Activated CD8-positive, alpha-beta memory T cell treated with anti-CD3 and anti-CD28 coated beads, Interleukin-2, amount 10 ng/mL, durations not matched to agents 7 days and 5 days (primary cell): Measurements from ENCODE around the gene UMAD1. TPM values are rescaled to one million over a fixed set of nuclear protein-coding genes. Genes with fewer than 3 reads are reported as not detected.

ENCODE experiments used
- ATAC-seq: fragments of 150-1000 bp; cut with Tn5 transposase; one replicate; pipeline ENCODE4 v1.10.0; 2021; ENCODE audit warnings: moderate library complexity
- CTCF ChIA-PET: fragments of 350-600 bp; sonication (Branson Sonifier 250); formaldehyde crosslinking; loops from one replicate; lab custom pipeline; 2021; ENCODE audit warnings: antibody characterized with exemption; lab: Charles Lee
- DNase-seq: peaks from one replicate; pipeline ENCODE4 v3.0.0-alpha.2; 2020
- H3K27ac Mint-ChIP-seq: one replicate; pipeline ENCODE4 v1.8.0; 2021; ENCODE audit warnings: mild to moderate bottlenecking, mixed read lengths
- H3K27me3 Mint-ChIP-seq: one replicate; pipeline ENCODE4 v1.8.0; 2021; ENCODE audit warnings: mixed read lengths
- H3K36me3 Mint-ChIP-seq: one replicate; pipeline ENCODE4 v1.8.0; 2021; ENCODE audit warnings: mild to moderate bottlenecking, mixed read lengths
- H3K4me1 Mint-ChIP-seq: one replicate; pipeline ENCODE4 v1.8.0; 2021; ENCODE audit warnings: mixed read lengths
- H3K4me3 Mint-ChIP-seq: one replicate; pipeline ENCODE4 v1.8.0; 2021; ENCODE audit warnings: mild to moderate bottlenecking, moderate library complexity, mixed read lengths
- H3K9me3 Mint-ChIP-seq: one replicate; pipeline ENCODE4 v1.8.0; 2022; ENCODE audit warnings: low read depth, mixed read lengths
- total RNA-seq, 2 experiments: library from RNA; stranded (reverse); gene quantifications; one replicate each; pipeline ENCODE4 v1.2.3, GENCODE V29; 2021

UMAD1 gene
- total RNA-seq, 2 experiments from 2014 or later: 12.3 to 14.2 TPM

- H3K27ac Mint-ChIP-seq: no peak overlapping the region
- no peak for DNase-seq
- CTCF ChIA-PET: interaction anchor here (0.9 to 1.5 kb wide), 4 partner anchors 14 to 439 kb away, joined by 3 to 4 read pairs (median 3); no protein-coding TSS in a partner anchor
- no peaks in the 10 kb centered on the region for H3K9me3 Mint-ChIP-seq
- no peak overlapping the region for H3K4me3 Mint-ChIP-seq
- no peaks in the 10 kb centered on the region for H3K27me3 Mint-ChIP-seq
- H3K36me3 Mint-ChIP-seq: peaks cover 5% of the 10 kb centered on the region
- ATAC-seq: no peak
- H3K4me1 Mint-ChIP-seq: peaks cover 9% of the 10 kb centered on the region
Measured at GRCh38 chr7:7750571-7751242, 110.2 kb downstream of the UMAD1 start.

GRCh38 chr7:7751243-7752092 lies 110.9 kb downstream of the UMAD1 start:
- no peak for ATAC-seq
- CTCF ChIA-PET: interaction anchor here (0.9 to 1.5 kb wide), 4 partner anchors 13 to 438 kb away, joined by 3 to 4 read pairs (median 3); no protein-coding TSS in a partner anchor
- H3K9me3 Mint-ChIP-seq: no peaks in the 10 kb centered on the region
- H3K36me3 Mint-ChIP-seq: peaks cover 5% of the 10 kb centered on the region
- H3K27ac Mint-ChIP-seq: no peak overlapping the region
- H3K4me1 Mint-ChIP-seq: peaks cover 9% of the 10 kb centered on the region
- no peak overlapping the region for H3K4me3 Mint-ChIP-seq
- no peak for DNase-seq
- no peaks in the 10 kb centered on the region for H3K27me3 Mint-ChIP-seq

- no peak for DNase-seq
- peaks cover 5% of the 10 kb centered on the region for H3K36me3 Mint-ChIP-seq
- CTCF ChIA-PET: interaction anchor here (1.1 to 1.3 kb wide), 2 partner anchors 37 to 75 kb away, joined by 3 to 4 read pairs; no protein-coding TSS in a partner anchor
- H3K4me1 Mint-ChIP-seq: peaks cover 11% of the 10 kb centered on the region
- no peak overlapping the region for H3K4me3 Mint-ChIP-seq
- no peak overlapping the region for H3K27ac Mint-ChIP-seq
- no peaks in the 10 kb centered on the region for H3K27me3 Mint-ChIP-seq
- ATAC-seq: no peak
- no peaks in the 10 kb centered on the region for H3K9me3 Mint-ChIP-seq
Measured at GRCh38 chr7:7756577-7756976, 116.0 kb downstream of the UMAD1 start.

GRCh38 chr7:7757576-7757975 lies 117.0 kb downstream of the UMAD1 start:
- peaks cover 5% of the 10 kb centered on the region for H3K36me3 Mint-ChIP-seq
- no peak for ATAC-seq
- peaks cover 18% of the 10 kb centered on the region for H3K4me1 Mint-ChIP-seq
- H3K27me3 Mint-ChIP-seq: no peaks in the 10 kb centered on the region
- CTCF ChIA-PET: interaction anchor here (1.1 kb wide), 1 partner anchor 76 kb away, joined by 4 read pairs; no protein-coding TSS in a partner anchor
- no peak overlapping the region for H3K4me3 Mint-ChIP-seq
- no peaks in the 10 kb centered on the region for H3K9me3 Mint-ChIP-seq
- no peak for DNase-seq
- no peak overlapping the region for H3K27ac Mint-ChIP-seq

- peaks cover 42% of the 10 kb centered on the region for H3K4me1 Mint-ChIP-seq
- H3K9me3 Mint-ChIP-seq: no peaks in the 10 kb centered on the region
- DNase-seq (no peak), ATAC-seq (no peak)
- CTCF ChIA-PET: interaction anchor here (0.7 to 4.5 kb wide), 7 partner anchors 71 to 658 kb away, joined by 3 to 32 read pairs (median 4); no protein-coding TSS in a partner anchor
- peak overlapping the region; percentile 95 for H3K27ac Mint-ChIP-seq
- H3K36me3 Mint-ChIP-seq: no peaks in the 10 kb centered on the region
- no peaks in the 10 kb centered on the region for H3K27me3 Mint-ChIP-seq
- peak overlapping the region; percentile 90 for H3K4me3 Mint-ChIP-seq
Measured at GRCh38 chr7:7761340-7761973, 120.9 kb downstream of the UMAD1 start.

GRCh38 chr7:7761974-7762779 lies 121.6 kb downstream of the UMAD1 start:
- CTCF ChIA-PET: interaction anchor here (1.1 to 4.5 kb wide), 4 partner anchors 81 to 659 kb away, joined by 3 to 32 read pairs (median 6); no protein-coding TSS in a partner anchor
- DNase-seq (peak; percentile 51), ATAC-seq (peak; percentile 90)
- peak overlapping the region; percentile 95 for H3K27ac Mint-ChIP-seq
- peaks cover 42% of the 10 kb centered on the region for H3K4me1 Mint-ChIP-seq
- peak overlapping the region; percentile 90 for H3K4me3 Mint-ChIP-seq
- H3K27me3 Mint-ChIP-seq: no peaks in the 10 kb centered on the region
- H3K9me3 Mint-ChIP-seq: no peaks in the 10 kb centered on the region
- no peaks in the 10 kb centered on the region for H3K36me3 Mint-ChIP-seq

- ATAC-seq (no peak), DNase-seq (no peak)
- Mint-ChIP-seq H3K4me1 (peaks cover 42% of the 10 kb centered on the region), H3K27me3 (no peaks in the 10 kb centered on the region), H3K4me3 (no peak overlapping the region), H3K27ac (peak overlapping the region; percentile 53), H3K9me3 (no peaks in the 10 kb centered on the region), H3K36me3 (no peaks in the 10 kb centered on the region)
- CTCF ChIA-PET: interaction anchor here (0.6 to 2.8 kb wide), 19 partner anchors 8 to 440 kb away, joined by 3 to 10 read pairs (median 3); no protein-coding TSS in a partner anchor
Measured at GRCh38 chr7:7764520-7765396, 124.2 kb downstream of the UMAD1 start.

- no peaks in the 10 kb centered on the region for H3K9me3 Mint-ChIP-seq
- H3K27me3 Mint-ChIP-seq: no peaks in the 10 kb centered on the region
- CTCF ChIA-PET: interaction anchor here (0.6 to 2.8 kb wide), 10 partner anchors 31 to 433 kb away, joined by 3 to 10 read pairs (median 3); no protein-coding TSS in a partner anchor
- no peak overlapping the region for H3K4me3 Mint-ChIP-seq
- H3K27ac Mint-ChIP-seq: no peak overlapping the region
- H3K4me1 Mint-ChIP-seq: peaks cover 41% of the 10 kb centered on the region
- DNase-seq: no peak
- no peaks in the 10 kb centered on the region for H3K36me3 Mint-ChIP-seq
- no peak for ATAC-seq
Measured at GRCh38 chr7:7765422-7765821, 124.9 kb downstream of the UMAD1 start.

GRCh38 chr7:7766671-7767070 lies 126.1 kb downstream of the UMAD1 start:
- no peaks in the 10 kb centered on the region for H3K27me3 Mint-ChIP-seq
- CTCF ChIA-PET: interaction anchor here (1.0 to 1.5 kb wide), 2 partner anchors 424 to 530 kb away, joined by 3 to 5 read pairs; no protein-coding TSS in a partner anchor
- DNase-seq: no peak
- no peaks in the 10 kb centered on the region for H3K9me3 Mint-ChIP-seq
- no peak overlapping the region for H3K4me3 Mint-ChIP-seq
- ATAC-seq: no peak
- peaks cover 32% of the 10 kb centered on the region for H3K4me1 Mint-ChIP-seq
- no peak overlapping the region for H3K27ac Mint-ChIP-seq
- no peaks in the 10 kb centered on the region for H3K36me3 Mint-ChIP-seq

GRCh38 chr7:7768977-7769709 lies 128.6 kb downstream of the UMAD1 start:
- CTCF ChIA-PET: interaction anchor here (1.2 kb wide), 1 partner anchor 210 kb away, joined by 3 read pairs; no protein-coding TSS in a partner anchor
- Mint-ChIP-seq H3K9me3 (no peaks in the 10 kb centered on the region), H3K36me3 (no peaks in the 10 kb centered on the region), H3K4me3 (no peak overlapping the region), H3K27ac (no peak overlapping the region), H3K27me3 (no peaks in the 10 kb centered on the region), H3K4me1 (peaks cover 31% of the 10 kb centered on the region)
- DNase-seq: no peak
- ATAC-seq: no peak
